ENCODE data around the gene MFSD12. TPM values are rescaled to one million over a fixed set of nuclear protein-coding genes. Genes with fewer than 3 reads are reported as not detected.

Gene MFSD12
- total RNA-seq, 2 experiments from 2014 or later = 31.3 to 34.0 TPM

DNA sequence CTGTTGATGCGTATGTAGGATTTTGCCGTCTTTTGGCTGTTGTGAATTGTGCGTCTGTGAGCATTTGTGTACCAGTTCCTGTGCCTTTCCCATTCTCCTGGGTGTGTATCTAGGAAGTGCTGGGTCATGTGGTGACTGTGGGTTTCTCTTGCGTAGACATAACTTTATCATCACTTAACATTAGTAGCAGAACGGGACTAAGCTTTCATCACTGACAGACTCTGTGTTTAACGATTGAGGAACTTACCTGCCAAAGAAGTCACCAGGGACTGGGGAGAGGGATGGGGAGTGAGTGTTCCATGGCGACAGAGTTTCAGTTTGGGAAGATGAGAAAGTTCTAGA is 36.3 kb downstream of the MFSD12 start:
- Mint-ChIP-seq H3K27me3 (ENCODE audit: low read depth) (no peaks in the 10 kb centered on the region), H3K9me3 (no peaks in the 10 kb centered on the region), H3K4me3 (no peak overlapping the region), H3K27ac (no peak overlapping the region), H3K36me3 (ENCODE audit: low read depth) (peaks cover 8% of the 10 kb centered on the region), H3K4me1 (ENCODE audit: low read depth) (peaks cover 26% of the 10 kb centered on the region)
- CTCF ChIA-PET = interaction anchor here (0.6 to 0.8 kb wide), 2 partner anchors 28 to 35 kb away, joined by 5 to 6 read pairs; no protein-coding TSS in a partner anchor
- no peak for DNase-seq
- intact Hi-C loops (cut with micrococcal nuclease) = no loop called here

DNA sequence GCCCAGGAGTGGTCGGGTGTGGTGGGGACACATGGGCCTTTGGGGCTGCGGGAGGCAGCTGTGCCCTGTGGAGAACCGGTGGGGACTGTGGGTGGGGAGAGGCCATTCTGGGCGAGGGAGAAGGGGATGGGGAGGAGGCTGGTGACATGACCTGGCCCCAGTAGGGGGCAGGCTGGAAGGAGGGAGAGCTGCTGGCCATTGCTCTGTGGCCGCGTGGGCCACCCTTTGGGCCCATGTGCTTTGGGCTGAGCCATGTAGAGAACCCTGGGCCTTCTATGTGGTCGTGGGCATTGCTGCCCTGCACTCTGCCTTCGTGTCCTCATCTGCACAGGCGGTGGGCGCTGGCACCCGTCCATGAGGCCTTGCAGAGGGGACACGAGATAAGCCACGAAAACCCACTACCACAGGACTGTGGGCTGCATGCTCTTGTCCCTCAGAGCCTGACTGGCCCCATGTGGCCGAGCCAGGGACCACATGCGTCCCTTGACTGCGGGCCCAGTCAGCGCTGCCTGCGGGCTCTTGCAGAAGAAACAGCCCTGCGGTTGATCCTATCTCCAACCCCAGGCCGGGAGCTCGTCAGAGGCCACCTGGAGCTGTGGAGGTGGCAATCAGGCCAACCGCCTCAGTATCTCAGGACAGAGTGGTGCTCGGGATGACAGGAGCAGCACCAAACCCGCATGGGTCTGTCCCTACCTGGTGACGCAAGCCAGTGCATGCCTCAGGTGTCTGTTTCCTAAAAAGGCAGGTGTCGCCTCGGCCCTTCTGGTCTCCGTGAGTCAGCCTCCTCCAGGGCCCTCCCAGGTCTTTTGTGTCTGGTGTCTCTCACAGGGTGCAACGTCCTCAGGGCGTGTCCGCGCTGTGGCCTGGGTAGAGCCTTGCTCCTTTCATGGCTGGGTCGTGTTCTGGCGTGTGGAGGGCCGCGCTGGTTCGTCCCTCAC is 37.0 kb downstream of the MFSD12 start:
- Mint-ChIP-seq H3K4me1 (ENCODE audit: low read depth) (peaks cover 30% of the 10 kb centered on the region), H3K9me3 (no peaks in the 10 kb centered on the region), H3K36me3 (ENCODE audit: low read depth) (peaks cover 8% of the 10 kb centered on the region), H3K4me3 (no peak overlapping the region), H3K27me3 (ENCODE audit: low read depth) (no peaks in the 10 kb centered on the region), H3K27ac (no peak overlapping the region)
- intact Hi-C loops (cut with micrococcal nuclease) = no loop called here
- no peak for DNase-seq
- CTCF ChIA-PET = no interaction called here

DNA sequence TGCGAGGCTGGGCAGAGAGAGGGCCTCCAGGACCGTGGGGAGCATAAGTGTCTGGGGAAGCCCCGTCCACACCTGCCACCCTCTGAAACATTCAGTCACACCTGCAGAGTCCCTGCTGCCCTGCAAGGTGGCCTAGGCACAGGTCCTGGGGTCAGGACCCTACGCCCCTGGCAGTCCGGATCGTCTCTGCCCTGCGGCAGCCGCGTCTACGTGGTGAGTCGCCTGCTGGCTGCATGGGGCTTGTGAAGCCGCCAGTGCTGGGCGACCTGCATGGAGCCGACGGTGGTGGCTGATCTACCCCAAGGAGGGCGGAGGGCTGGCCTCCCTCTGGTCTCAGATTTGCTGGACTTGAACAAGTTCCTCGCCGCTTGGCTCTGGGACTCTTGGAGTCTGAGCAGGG is 38.3 kb downstream of the MFSD12 start:
- peaks cover 37% of the 10 kb centered on the region for H3K4me1 Mint-ChIP-seq (ENCODE audit: low read depth)
- CTCF ChIA-PET = interaction anchor here (0.6 kb wide), 1 partner anchor 178 kb away, joined by 3 read pairs; no protein-coding TSS in a partner anchor
- H3K27ac Mint-ChIP-seq = no peak overlapping the region

DNA sequence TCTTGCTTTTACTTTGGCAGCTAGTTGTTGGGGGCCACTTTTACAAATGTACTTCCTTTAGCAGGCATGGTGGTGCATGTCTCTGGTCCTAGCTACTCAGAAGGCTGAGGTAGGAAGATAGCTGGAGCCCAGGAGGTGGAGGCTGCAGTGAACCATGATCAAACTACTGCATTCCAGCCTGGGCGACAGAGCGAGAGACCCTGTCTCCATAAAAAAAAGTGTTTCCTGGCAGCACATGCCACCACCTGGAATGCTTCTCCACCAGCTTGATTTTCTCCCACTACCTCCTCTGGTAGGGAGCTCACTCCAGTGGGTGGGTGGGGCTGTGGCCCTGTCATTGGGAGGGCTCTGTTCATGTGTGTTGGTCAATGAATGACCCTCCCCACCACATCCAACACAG is 38.7 kb downstream of the MFSD12 start:
- Mint-ChIP-seq H3K27ac (no peak overlapping the region), H3K9me3 (no peaks in the 10 kb centered on the region), H3K4me3 (no peak overlapping the region), H3K4me1 (ENCODE audit: low read depth) (peaks cover 37% of the 10 kb centered on the region), H3K27me3 (ENCODE audit: low read depth) (no peaks in the 10 kb centered on the region), H3K36me3 (ENCODE audit: low read depth) (peaks cover 6% of the 10 kb centered on the region)
- intact Hi-C loops (cut with micrococcal nuclease) = no loop called here
- CTCF ChIA-PET = interaction anchor here (0.6 to 1.2 kb wide), 2 partner anchors 14 to 178 kb away, joined by 3 read pairs; no protein-coding TSS in a partner anchor
- DNase-seq = no peak

More for the DNA sequence above, 38.3 kb downstream of the MFSD12 start:
- no peak for DNase-seq
- H3K4me3 Mint-ChIP-seq = no peak overlapping the region
- peaks cover 7% of the 10 kb centered on the region for H3K36me3 Mint-ChIP-seq (ENCODE audit: low read depth)
- intact Hi-C loops (cut with micrococcal nuclease) = no loop called here
- H3K27me3 Mint-ChIP-seq (ENCODE audit: low read depth) = no peaks in the 10 kb centered on the region
- H3K9me3 Mint-ChIP-seq = no peaks in the 10 kb centered on the region

DNA sequence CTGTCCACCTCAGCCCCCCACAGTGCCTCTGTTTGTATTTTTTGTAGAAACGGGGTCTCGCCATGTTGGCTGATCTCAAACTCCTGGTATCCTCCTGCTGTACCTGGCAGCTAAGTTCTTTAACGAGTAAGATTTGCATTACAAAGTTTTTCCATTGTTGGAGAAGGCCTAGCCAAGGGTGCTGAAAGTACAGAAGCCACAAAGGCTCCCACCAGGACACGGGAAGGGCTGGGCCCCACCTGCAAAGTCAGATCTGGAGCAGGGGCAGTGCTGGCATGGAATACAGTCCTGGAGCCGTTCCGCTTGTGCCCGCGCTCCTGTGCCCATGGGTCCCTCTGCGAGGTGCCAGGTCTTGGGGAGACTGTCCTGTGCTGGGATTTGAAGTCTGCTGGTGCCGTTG is 39.1 kb downstream of the MFSD12 start:
- H3K4me1 Mint-ChIP-seq (ENCODE audit: low read depth) = peaks cover 37% of the 10 kb centered on the region
- CTCF ChIA-PET = interaction anchor here (0.6 to 1.2 kb wide), 2 partner anchors 13 to 179 kb away, joined by 3 read pairs; no protein-coding TSS in a partner anchor
- H3K9me3 Mint-ChIP-seq = no peaks in the 10 kb centered on the region
- H3K27me3 Mint-ChIP-seq (ENCODE audit: low read depth) = no peaks in the 10 kb centered on the region
- DNase-seq = no peak
- H3K27ac Mint-ChIP-seq = no peak overlapping the region
- H3K4me3 Mint-ChIP-seq = no peak overlapping the region
- intact Hi-C loops (cut with micrococcal nuclease) = no loop called here
- H3K36me3 Mint-ChIP-seq (ENCODE audit: low read depth) = peaks cover 6% of the 10 kb centered on the region

DNA sequence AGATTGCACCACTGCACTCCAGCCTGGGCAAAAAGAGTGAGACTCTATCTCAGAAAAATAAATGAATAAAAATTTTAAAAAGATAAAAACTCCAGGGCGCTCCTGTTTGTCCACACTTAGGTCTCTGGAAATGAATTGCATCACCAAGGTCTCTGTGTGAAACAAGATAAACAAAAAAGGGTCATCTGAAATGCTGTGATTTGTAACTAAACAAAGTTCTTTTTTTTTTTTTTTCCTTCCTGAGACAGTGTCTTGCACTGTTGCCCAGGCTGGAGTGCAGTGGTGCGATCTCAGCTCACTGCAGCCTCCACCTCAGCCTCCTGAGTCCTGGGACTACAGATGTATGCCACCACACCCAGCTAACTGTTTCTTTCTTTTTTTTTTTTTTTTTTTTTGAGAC is 39.7 kb downstream of the MFSD12 start:
- Mint-ChIP-seq H3K27me3 (ENCODE audit: low read depth) (no peaks in the 10 kb centered on the region), H3K4me1 (ENCODE audit: low read depth) (peaks cover 38% of the 10 kb centered on the region), H3K27ac (no peak overlapping the region), H3K9me3 (no peaks in the 10 kb centered on the region), H3K4me3 (no peak overlapping the region), H3K36me3 (ENCODE audit: low read depth) (peaks cover 6% of the 10 kb centered on the region)
- intact Hi-C loops (cut with micrococcal nuclease) = no loop called here
- CTCF ChIA-PET = interaction anchor here (0.7 to 1.2 kb wide), 2 partner anchors 13 to 649 kb away, joined by 3 to 4 read pairs; no protein-coding TSS in a partner anchor
- no peak for DNase-seq

DNA sequence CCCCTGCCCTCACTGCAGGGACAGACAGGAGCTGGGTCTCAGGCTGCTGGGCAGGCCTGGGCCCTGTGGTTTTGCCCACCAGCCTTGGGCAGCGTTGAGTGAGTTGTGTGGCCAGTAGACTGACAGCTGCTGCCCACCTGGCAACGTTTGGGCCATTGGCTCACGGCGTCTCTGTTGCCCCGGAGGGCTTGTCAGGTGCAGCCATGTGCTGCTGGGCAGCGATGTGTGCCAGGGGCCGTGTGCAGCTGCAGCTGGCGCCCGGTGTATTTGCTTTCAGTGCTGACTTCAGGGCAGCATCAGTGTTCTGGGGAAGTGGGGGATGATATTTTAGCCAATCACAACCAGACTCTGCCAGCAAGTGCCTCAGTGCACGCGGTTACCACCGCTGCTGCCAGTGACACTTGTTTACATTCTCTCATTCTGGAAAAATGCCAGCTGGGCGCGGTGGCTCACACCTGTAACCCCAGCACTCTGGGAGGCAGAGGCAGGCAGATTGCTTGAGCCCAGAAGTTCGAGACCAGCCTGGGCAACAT is 40.6 kb downstream of the MFSD12 start:
- CTCF ChIA-PET = no interaction called here
- Mint-ChIP-seq H3K4me3 (no peak overlapping the region), H3K27me3 (ENCODE audit: low read depth) (no peaks in the 10 kb centered on the region), H3K4me1 (ENCODE audit: low read depth) (peaks cover 41% of the 10 kb centered on the region), H3K27ac (no peak overlapping the region), H3K36me3 (ENCODE audit: low read depth) (peaks cover 4% of the 10 kb centered on the region), H3K9me3 (no peaks in the 10 kb centered on the region)
- intact Hi-C loops (cut with micrococcal nuclease) = no loop called here
- DNase-seq = peak; percentile 29

DNA sequence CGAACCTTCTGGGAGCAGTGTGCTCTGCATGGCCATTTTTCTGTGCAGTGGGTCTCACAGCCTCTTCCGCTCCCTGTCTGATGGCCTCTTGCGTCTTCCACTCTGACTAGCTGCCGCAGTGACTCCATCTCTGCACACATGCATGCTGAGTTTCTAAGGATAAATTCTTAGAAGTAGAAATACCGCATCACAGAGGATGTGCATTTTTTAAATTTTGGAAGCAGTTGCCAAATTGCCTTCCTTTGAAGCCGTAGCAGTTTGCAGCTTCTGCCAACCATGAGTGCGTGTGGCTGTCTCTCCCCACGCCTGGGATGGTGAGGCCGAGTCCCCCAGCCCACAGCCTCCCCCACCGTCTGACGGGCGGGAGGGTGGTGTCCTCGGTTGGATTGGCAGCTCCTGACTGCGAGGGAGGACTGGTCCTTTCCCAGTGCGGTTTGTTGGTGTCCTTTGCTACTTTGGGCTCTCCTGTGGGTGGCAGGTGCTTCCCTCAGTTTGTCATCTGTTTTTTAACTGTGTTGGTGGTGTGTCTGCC is 41.4 kb downstream of the MFSD12 start:
- no peaks in the 10 kb centered on the region for H3K27me3 Mint-ChIP-seq (ENCODE audit: low read depth)
- intact Hi-C loops (cut with micrococcal nuclease) = no loop called here
- H3K36me3 Mint-ChIP-seq (ENCODE audit: low read depth) = peaks cover 1% of the 10 kb centered on the region
- CTCF ChIA-PET = no interaction called here
- H3K27ac Mint-ChIP-seq = no peak overlapping the region
- peaks cover 40% of the 10 kb centered on the region for H3K4me1 Mint-ChIP-seq (ENCODE audit: low read depth)
- no peak overlapping the region for H3K4me3 Mint-ChIP-seq
- no peaks in the 10 kb centered on the region for H3K9me3 Mint-ChIP-seq
- no peak for DNase-seq

DNA sequence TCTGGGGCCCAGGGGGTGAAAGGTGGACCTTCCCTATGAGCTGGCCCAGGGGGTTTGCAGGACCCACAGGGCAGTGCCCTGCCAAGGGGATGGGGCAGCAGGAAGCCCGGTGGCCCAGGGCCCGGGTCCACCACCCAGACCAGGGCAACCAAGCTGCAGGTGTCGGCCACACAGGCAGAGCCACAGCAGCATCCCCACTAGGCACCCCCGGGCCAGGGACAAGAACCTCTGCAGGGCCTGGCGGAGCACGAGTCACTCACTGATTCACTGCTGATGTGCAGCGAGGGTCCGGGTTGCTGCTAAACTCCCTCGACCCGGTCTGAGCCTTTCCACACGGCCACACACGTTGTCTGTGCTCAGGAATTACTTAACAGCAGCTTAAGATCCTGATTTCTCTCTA is 42.5 kb downstream of the MFSD12 start:
- H3K27ac Mint-ChIP-seq = no peak overlapping the region
- no peak overlapping the region for H3K4me3 Mint-ChIP-seq
- DNase-seq = no peak
- H3K9me3 Mint-ChIP-seq = no peaks in the 10 kb centered on the region
- peaks cover 42% of the 10 kb centered on the region for H3K4me1 Mint-ChIP-seq (ENCODE audit: low read depth)
- H3K36me3 Mint-ChIP-seq (ENCODE audit: low read depth) = peaks cover 1% of the 10 kb centered on the region
- H3K27me3 Mint-ChIP-seq (ENCODE audit: low read depth) = no peaks in the 10 kb centered on the region
- intact Hi-C loops (cut with micrococcal nuclease) = no loop called here
- CTCF ChIA-PET = interaction anchor here (0.6 kb wide), 1 partner anchor 42 kb away, joined by 3 read pairs; no protein-coding TSS in a partner anchor

DNA sequence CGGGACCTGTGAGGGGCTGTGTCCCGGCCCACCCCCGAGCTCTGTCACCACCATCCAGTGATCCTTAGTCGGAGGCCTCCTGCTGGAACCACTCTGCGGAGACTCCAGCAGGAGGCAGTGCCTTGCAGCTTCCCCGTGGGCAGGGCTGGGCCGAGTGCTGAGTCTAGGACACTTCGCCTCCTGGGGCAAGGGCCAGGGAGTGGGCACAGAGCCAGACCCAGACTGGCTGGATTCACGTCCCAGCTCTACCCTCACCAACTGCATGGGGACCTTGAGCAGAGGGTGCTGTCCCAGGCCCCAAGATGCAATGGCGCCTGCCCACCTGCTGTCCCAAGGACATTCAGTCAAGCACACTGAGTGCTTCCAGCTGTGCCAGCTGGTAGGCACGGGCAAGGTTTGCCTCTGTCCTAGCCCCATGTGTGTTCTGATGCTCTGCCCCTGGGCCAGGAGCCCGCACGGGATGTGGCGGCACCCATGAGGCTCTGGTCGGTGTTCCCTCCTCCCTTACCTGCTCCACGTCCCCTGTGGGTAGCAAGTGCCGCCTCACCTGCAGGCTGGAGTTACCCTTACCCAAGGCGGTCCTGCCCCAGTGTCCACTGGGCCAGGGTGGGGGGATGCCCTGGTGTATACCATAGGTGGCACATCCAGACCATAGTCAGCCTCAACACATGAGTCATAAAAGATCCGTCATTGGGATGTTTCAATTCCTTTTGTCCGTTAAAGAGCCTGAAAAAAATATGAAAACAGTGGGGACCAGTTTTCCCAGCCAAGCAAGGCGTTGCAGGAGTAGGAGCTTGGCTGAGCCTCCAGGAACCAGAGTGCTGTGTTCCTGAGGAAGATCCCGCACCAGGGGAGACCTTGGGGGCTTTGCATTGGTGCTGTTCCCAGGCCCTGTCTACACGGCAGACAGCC is 43.9 kb downstream of the MFSD12 start:
- CTCF ChIA-PET = no interaction called here
- Mint-ChIP-seq H3K27ac (no peak overlapping the region), H3K9me3 (no peaks in the 10 kb centered on the region), H3K4me1 (ENCODE audit: low read depth) (peaks cover 51% of the 10 kb centered on the region), H3K27me3 (ENCODE audit: low read depth) (no peaks in the 10 kb centered on the region), H3K36me3 (ENCODE audit: low read depth) (peaks cover 4% of the 10 kb centered on the region), H3K4me3 (no peak overlapping the region)
- intact Hi-C loops (cut with micrococcal nuclease) = no loop called here
- DNase-seq = no peak

DNA sequence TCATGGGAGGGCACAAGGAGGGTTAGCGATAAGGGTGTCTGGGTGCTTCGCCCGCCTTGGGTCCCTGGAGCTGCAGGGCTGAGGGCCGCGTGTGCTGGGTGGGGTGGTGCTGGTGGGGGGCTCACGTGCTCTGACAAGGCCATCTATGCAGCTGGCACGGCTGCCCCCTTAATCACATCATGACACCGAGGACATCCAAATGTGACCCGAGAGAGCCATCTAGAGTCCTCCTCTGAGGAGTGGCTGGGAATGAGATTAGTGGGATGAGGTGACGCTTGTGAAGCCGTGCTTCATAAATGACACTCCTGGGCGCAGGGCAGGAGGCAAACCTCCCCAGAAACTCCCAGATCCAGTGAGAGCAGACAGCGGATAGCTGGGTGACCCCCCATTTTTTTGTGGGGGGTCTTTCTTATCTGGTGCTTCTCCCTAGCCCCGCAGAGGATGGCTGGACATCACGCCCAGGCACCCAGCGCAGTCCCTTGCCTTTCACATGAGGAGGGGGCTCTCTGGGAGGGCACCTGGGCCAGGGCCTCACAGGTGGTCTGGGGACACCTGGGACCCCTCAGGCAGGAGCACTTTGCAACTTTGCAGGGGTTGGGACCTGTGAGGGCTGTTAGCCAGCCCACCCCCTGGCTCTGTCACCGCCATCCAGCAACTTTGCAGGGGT is 44.7 kb downstream of the MFSD12 start:
- H3K36me3 Mint-ChIP-seq (ENCODE audit: low read depth) = peaks cover 5% of the 10 kb centered on the region
- no peak for DNase-seq
- no peaks in the 10 kb centered on the region for H3K27me3 Mint-ChIP-seq (ENCODE audit: low read depth)
- no peaks in the 10 kb centered on the region for H3K9me3 Mint-ChIP-seq
- H3K27ac Mint-ChIP-seq = no peak overlapping the region
- H3K4me3 Mint-ChIP-seq = no peak overlapping the region
- H3K4me1 Mint-ChIP-seq (ENCODE audit: low read depth) = peaks cover 51% of the 10 kb centered on the region
- intact Hi-C loops (cut with micrococcal nuclease) = no loop called here
- CTCF ChIA-PET = no interaction called here
